GM12872 (cell line): ENCODE measurements around the gene HES1.

Source experiments
- TF ChIP-seq, protein P1 (sequence below): IDR thresholded peaks from 3 replicates; pipeline ENCODE4 v1.5.1; 2011; ENCODE audit warnings: low read depth, mild to moderate bottlenecking, low read length, moderate library complexity; ENCODE audit not compliant: insufficient read depth

The HES1 gene

DNA sequence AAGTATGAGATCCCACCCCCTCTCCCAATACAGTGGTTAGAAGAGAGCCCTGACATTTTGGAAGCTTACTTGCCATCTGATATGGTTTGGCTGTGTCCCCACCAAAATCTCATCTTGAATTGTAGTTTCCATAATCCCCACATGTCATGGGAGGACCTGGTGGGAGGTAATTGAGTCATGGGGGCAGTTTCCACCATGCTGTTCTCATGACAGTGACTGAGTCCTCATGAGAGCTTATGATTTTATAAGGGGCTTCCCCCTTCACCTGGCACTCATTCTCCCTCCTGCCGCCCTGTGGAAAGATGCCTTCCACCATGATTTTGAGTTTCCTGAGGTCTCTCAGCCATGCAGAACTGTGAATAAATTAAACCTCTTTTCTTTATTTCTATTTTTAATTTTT lies 28.8 kb upstream of the HES1 start:
- TF ChIP-seq, protein P1, sequence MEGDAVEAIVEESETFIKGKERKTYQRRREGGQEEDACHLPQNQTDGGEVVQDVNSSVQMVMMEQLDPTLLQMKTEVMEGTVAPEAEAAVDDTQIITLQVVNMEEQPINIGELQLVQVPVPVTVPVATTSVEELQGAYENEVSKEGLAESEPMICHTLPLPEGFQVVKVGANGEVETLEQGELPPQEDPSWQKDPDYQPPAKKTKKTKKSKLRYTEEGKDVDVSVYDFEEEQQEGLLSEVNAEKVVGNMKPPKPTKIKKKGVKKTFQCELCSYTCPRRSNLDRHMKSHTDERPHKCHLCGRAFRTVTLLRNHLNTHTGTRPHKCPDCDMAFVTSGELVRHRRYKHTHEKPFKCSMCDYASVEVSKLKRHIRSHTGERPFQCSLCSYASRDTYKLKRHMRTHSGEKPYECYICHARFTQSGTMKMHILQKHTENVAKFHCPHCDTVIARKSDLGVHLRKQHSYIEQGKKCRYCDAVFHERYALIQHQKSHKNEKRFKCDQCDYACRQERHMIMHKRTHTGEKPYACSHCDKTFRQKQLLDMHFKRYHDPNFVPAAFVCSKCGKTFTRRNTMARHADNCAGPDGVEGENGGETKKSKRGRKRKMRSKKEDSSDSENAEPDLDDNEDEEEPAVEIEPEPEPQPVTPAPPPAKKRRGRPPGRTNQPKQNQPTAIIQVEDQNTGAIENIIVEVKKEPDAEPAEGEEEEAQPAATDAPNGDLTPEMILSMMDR = no peak

DNA sequence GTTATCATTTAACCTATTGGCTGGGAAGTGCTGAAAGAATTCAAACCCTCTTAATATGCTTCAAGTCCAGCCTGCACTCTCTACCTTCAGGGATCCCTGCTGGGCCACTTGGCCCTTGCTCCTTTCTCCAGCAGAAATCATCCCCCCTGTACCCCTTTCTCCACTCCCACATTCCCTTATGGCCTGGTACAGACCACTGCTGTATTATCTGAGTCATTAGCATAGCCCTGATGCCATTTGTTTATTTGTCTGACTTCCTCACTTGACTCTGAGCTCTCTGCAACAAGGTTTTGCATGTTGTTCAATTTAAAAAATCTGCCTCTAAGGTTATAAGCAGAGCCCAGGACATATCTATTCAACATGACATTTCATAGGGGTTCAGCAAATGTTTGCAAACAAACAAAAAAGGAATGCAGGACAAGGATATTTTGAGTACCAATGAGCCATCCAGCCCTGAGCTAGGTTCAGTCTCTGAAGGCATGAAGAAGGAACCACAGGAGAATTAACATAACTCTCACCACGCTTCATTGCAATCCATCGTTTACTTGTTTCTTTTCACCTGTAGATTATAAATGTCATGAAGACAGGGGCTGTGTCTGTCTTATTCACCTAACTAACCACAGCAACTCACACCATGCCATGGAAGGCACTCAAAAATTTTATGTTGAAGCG lies 26.6 kb upstream of the HES1 start:
- TF ChIP-seq, protein P1 = no peak

DNA sequence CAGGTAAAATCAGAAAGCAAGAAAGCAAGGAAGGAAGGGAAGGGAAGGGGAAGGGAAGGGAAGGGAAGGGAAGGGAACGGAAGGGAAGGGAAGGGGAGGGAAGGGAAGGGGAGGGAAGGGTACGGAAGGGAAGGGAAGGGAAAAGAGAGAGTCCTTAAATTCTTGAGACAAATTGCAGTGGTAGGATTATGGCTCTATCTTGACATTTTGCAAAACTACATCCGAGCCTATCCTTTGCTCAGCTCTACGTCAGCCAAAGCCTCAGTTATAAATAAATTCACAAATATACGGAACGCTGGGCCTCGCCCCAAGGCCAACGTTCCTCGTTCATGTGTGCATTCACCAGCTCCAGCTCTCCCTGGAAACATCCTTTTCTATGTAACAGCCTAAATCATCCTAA lies 25.5 kb upstream of the HES1 start:
- TF ChIP-seq, protein P1 = no peak

DNA sequence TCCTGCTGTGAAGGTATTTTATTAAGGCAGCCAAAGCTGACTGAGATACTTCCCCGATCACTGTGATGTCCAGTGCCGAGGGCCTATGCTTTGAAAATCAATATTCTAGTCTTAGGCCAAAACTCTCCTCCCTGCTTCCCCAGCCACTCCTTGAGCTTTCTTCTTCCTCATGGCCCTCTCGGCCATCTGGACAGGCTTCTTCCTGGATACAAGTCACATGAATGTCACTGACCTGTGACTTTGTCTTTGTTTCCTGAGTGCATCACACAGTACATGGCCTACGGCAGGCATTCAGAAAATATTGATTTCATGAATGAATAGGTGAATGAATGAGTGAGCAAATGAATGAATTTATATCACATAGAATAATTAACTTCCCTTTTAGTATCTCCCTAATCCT lies 24.6 kb upstream of the HES1 start:
- TF ChIP-seq, protein P1 = no peak

DNA sequence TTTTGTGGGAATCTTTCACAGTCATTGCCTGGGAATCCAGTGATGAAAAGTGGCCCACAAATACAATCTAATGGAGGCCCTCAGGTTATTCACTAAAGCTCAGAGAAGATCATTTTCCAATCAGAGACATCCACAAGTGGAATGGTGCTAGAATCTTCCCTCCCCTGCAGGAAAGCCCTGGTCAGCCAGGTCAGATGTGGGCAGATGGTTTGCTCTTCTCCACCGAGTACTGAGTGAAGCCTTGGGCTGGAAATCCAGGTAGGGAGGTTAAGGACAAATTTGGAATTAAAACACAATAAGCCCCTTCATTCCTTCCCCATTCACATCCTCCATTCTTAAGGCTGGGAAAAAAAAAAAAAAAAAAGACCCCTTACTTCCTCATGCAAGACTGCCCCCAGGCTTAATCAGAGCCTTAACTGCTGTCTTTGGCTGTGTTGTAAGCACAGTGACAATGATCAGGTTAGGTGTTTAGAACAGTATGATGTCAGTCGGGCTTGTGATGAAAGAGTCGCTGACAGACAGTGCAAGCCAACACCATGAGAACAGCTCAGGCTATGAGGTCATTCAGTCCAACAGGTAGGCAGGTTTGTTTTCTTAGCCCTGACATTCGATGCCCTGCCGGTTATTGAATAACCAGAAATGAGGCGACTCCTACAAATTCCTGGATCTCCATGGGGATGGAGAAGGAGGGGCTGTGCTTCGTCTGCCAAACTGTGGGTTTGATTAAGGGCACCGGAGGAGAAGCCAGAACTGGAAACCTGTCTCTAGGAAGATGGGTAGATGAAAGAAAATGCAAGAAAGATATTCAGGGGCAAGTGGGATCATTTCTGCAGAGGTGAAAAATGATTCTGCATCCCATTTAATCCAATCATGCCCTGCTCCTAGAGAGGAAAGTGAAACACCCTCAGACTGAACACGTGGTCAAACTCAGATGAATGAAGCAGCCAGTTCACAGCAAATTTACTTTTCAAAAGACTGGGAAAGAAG lies 23.5 kb upstream of the HES1 start:
- TF ChIP-seq, protein P1 = no peak

DNA sequence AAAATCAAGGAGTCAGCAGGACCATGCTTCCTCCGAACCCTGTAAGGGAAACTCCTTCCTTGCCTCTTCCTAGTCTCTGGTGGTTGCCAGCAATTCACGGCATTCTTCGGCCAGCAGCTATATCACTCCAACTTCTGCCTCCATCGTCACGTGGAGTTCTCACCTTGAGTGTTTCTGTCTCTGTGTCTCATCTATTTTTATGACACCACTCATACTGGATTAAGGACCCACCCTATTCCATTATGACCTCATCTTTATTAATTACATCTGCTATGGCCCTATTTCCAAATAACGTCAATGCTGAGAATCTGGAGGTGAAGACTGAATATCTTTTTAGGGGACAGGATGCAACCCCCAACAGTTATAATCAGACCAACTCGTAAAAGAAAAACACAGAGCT lies 21.8 kb upstream of the HES1 start:
- TF ChIP-seq, protein P1 = no peak

DNA sequence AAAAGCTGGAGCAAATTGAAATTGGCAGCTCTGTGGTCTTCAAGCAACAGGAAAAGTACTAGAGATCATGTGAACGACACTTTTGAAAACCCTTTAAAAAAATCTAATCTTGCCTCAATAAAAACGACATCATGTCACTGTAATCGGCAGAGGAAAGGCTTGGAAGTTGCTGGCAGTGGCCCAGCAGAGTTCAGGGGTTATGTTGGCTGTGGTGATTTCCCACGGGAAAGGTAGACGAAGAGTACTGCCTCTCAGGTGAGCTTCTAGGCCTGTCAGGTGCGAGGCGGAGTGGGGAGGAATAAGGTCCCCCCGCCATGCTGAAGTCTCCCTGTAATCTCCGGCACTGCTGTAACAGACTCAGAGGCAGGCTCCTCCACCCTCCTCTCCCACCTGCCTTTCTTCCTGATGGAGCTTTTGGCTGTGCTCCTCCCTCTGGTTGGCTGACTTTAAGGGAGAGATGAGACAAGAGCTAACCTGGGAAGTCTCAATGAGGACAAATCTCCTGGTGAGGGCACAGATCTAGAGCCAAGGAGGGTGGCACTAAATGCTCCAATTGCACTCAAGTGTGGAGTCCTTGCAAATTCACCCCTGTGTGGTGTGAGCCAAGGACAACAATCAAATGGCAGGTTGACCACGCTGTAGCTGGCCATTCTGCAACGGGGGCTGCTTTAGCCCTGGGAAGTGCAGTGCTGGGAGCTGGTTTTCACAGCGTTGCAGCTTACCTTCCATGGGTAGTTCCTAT lies 18.7 kb upstream of the HES1 start:
- TF ChIP-seq, protein P1 = no peak
